Subcutaneous adipose tissue (tissue), 4 donors: ENCODE data around the gene FBXO3. TPM values are rescaled to one million over a fixed set of nuclear protein-coding genes. Genes with fewer than 3 reads are reported as not detected.

ENCODE experiments used
- total RNA-seq, 4 donors: library from RNA; depleted of rRNA; stranded (reverse); fragments of >200 nt; gene quantifications; one replicate each; pipeline ENCODE4 v1.1.0, GENCODE V29; 2016
- TF ChIP-seq, protein P1 (sequence below): fragments of 450-650 bp; IDR thresholded peaks from one replicate; pipeline ENCODE4 v1.5.1; 2016; ENCODE audit warnings: low read depth, mild to moderate bottlenecking, control low read depth, antibody characterized with exemption, moderate library complexity

Gene FBXO3
- total RNA-seq, 4 donors from 2014 or later: 28.8 to 38.5 (median 33.9) TPM

DNA sequence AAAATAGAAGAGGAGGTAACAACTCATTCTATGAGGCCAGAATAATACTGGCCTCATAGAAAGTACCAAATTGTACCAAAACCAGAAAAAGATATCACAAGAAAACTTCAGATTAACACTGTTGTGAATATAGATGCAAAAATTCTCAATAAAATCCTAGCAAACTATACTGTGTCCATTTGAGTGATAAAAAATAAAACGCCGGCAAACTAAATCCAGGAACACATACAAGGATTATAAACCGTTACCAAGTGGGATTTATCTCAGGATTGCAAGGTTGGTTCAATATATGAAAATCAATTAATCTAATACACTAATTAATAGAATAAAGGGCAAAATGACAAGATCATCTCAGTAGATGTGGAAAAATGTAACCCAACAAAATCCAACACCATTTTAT is 23.6 kb upstream of the FBXO3 start:
- TF ChIP-seq, protein P1, sequence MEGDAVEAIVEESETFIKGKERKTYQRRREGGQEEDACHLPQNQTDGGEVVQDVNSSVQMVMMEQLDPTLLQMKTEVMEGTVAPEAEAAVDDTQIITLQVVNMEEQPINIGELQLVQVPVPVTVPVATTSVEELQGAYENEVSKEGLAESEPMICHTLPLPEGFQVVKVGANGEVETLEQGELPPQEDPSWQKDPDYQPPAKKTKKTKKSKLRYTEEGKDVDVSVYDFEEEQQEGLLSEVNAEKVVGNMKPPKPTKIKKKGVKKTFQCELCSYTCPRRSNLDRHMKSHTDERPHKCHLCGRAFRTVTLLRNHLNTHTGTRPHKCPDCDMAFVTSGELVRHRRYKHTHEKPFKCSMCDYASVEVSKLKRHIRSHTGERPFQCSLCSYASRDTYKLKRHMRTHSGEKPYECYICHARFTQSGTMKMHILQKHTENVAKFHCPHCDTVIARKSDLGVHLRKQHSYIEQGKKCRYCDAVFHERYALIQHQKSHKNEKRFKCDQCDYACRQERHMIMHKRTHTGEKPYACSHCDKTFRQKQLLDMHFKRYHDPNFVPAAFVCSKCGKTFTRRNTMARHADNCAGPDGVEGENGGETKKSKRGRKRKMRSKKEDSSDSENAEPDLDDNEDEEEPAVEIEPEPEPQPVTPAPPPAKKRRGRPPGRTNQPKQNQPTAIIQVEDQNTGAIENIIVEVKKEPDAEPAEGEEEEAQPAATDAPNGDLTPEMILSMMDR: no peak

DNA sequence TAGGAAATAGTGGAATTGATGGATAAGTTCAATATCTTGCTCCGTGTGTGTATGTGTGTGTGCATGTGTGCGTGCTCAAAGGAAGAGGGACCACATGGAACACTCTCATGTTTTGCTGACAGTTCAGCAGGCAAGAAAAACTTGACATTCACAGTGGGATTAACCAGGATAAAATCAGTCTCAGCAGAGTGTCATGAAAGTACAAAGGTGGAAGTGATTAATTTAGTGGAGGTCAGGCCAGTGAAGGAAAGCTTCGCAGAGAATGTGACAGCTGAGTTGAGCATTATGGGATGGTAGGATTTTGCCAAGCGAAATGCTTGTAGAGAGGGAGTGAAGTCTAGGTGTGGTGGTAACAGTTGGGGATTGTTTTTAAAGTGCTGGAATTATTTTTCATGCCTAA is 15.7 kb upstream of the FBXO3 start:
- TF ChIP-seq, protein P1: no peak

DNA sequence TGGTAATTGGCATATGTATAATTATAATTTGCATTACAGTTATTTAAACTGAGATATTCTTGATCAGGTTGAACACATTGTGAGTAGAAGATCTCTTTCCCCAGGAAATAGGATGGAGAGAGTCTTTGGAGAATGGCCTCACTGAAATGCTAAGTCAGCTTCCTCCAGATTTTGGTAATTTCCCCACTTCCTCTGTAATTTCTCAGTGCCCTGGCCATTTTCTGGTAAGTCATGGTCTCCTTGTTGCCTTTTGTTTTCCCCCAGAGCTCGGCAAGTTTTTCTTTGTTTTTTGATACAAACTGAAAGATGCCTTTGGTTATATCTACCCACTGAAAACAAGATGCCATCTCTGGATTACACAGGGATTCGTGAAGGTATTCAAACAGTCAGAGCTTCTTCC is 12.8 kb upstream of the FBXO3 start:
- TF ChIP-seq, protein P1: no peak

DNA sequence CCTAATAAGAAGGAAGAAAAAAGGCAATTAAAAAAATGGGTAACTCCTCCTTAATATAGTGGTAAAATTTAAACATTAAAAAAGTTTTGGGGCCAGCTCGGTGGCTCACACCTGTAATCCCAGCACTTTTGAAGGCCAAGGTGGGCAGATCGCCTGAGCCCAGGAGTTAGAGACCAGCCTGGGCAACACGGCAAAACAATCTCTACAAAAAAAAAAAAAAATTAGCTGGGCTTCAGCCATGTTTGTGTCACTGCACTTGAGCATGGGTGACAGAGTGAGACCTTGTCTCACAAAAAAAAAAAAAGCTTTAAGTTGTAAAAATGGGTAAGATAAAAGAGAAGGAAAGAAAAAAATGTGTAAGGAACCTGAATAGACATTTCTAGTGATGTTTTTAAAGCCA is 11.3 kb upstream of the FBXO3 start:
- TF ChIP-seq, protein P1: no peak

DNA sequence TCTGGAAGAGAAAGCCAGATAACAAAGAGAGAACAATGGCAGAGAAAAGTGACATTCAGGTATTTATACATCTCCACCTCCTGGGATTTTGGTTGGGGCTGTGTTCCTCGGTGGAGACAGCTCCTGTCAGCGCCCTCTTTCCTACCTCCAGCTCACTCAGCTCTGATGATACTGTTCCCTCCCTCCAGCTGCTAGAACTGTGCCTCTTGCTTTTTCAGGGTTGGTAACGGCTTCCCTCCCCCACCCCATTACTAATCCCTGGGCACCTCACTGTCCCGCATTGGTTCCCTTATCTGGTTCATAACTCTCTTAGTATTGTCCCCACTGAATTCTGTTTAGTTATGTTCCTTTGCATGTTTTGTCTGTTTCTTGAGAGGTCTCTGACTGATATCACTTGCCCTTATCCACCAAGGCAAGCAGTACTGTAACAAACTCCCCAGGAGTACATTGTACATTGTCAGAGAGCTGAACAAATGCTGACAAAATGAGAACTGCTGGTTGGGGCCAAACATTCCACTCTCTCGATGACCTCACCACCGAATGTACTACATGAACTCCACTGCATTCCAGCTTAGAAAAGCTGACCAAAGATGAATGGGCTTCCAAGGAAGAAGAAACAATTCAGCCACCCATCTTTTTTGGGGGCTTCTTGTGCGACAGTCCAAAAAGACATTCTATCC is 5.7 kb upstream of the FBXO3 start:
- TF ChIP-seq, protein P1: no peak

DNA sequence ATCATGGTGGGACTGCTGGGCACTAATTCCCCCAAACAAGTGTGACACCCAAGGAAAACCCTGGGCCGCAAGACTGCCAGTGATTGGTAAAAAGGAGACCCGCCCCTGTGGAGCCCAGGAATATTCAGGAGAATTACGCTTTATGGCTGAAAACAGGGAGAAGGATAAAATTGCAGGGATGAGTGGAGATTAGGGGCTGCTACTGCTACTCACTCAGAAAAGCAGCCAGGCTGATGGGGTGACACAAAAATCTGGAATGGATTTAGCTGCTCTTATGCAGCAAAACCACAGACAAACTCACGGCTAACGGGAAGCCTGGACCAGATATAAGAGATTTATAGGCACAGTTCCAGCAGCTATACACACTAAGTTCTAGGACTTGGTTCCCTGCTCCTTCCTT is 4.4 kb upstream of the FBXO3 start:
- TF ChIP-seq, protein P1: no peak

DNA sequence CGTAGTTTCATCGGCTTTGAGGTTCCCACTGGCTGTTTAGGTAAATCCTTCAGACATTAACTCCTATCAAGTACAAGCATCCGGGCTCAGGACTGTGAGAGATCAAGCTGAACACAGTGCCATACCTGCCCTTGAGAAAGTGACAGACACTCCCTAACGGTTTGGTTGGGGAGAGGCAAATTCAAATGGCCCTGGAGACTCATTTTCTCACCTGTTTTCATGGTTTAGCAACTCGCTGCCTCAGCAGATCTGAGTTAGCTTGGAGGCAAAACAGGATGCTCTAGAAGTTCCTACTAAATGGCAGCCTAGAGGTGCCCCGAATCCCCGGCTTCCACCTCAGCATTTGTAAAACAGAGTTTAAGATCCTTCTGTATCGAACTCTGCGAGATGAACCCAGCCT is 3.6 kb upstream of the FBXO3 start:
- TF ChIP-seq, protein P1: no peak
